ENCODE data around the gene MIB1.

Gene MIB1

DNA sequence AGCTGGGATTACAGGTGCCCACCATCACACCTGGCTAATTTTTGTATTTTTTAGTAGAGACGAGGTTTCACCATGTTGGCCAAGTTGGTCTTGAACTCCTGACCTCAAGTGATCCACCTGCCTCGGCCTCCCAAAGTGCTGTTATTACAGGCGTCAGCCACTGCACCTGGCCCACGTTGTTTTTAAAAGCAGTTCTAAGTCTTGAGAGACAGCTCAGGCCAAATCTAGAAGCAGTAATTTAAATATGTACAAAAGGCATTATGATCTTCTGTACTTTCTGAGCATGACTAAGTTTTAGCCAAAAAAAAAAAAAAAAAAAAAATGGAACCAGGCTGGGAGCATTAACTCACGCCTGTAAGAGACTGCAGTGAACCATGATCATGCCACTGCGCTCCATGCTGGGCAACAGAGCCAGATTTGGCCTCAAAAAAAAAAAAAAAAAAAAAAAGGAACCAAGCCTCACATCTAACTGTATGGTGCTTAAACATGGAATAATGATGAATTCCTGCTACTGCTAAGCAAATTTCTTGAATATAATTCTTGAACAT, 40.0 kb upstream of the MIB1 start:
- ATAC-seq = no peak
- TF ChIP-seq ZFP3 (CRISPR knock-in tag; IDR thresholded peaks at IDR 0.05) = no peak
- no peak for TF ChIP-seq GLIS3 (CRISPR knock-in tag; IDR thresholded peaks at IDR 0.05)
- no peak for TF ChIP-seq CSDC2 (CRISPR knock-in tag; IDR thresholded peaks at IDR 0.05)
- no peak for TF ChIP-seq CREB5 (CRISPR knock-in tag; IDR thresholded peaks at IDR 0.05; ENCODE audit: low read depth)
- TF ChIP-seq ZNF565 (CRISPR knock-in tag; conservative IDR thresholded peaks at IDR 0.05; ENCODE audit: low read depth) = no peak
- no peak for TF ChIP-seq TCF4 (CRISPR knock-in tag; IDR thresholded peaks at IDR 0.05; ENCODE audit: borderline replicate concordance)
- TF ChIP-seq PPARA (CRISPR knock-in tag; IDR thresholded peaks at IDR 0.05; ENCODE audit: borderline replicate concordance) = no peak
- no peak for TF ChIP-seq RARB (CRISPR knock-in tag; IDR thresholded peaks at IDR 0.05)
- no peak for TF ChIP-seq ISL1 (CRISPR knock-in tag; IDR thresholded peaks at IDR 0.05)
- TF ChIP-seq CSRNP3 (CRISPR knock-in tag; IDR thresholded peaks at IDR 0.05) = no peak
- no peak for TF ChIP-seq ZC3H10 (CRISPR knock-in tag; IDR thresholded peaks at IDR 0.05)
- no peak for TF ChIP-seq ZNF8 (CRISPR knock-in tag; IDR thresholded peaks at IDR 0.05)
- no peak for TF ChIP-seq ESRRG (CRISPR knock-in tag; IDR thresholded peaks at IDR 0.05)
- TF ChIP-seq, protein P1, sequence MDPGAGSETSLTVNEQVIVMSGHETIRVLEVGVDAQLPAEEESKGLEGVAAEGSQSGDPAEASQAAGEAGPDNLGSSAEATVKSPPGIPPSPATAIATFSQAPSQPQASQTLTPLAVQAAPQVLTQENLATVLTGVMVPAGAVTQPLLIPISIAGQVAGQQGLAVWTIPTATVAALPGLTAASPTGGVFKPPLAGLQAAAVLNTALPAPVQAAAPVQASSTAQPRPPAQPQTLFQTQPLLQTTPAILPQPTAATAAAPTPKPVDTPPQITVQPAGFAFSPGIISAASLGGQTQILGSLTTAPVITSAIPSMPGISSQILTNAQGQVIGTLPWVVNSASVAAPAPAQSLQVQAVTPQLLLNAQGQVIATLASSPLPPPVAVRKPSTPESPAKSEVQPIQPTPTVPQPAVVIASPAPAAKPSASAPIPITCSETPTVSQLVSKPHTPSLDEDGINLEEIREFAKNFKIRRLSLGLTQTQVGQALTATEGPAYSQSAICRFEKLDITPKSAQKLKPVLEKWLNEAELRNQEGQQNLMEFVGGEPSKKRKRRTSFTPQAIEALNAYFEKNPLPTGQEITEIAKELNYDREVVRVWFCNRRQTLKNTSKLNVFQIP (CRISPR knock-in tag; IDR thresholded peaks at IDR 0.05; ENCODE audit: borderline replicate concordance, low read depth) = no peak
- TF ChIP-seq TOX (CRISPR knock-in tag; IDR thresholded peaks at IDR 0.05; ENCODE audit: borderline replicate concordance) = no peak
- TF ChIP-seq, protein P2, sequence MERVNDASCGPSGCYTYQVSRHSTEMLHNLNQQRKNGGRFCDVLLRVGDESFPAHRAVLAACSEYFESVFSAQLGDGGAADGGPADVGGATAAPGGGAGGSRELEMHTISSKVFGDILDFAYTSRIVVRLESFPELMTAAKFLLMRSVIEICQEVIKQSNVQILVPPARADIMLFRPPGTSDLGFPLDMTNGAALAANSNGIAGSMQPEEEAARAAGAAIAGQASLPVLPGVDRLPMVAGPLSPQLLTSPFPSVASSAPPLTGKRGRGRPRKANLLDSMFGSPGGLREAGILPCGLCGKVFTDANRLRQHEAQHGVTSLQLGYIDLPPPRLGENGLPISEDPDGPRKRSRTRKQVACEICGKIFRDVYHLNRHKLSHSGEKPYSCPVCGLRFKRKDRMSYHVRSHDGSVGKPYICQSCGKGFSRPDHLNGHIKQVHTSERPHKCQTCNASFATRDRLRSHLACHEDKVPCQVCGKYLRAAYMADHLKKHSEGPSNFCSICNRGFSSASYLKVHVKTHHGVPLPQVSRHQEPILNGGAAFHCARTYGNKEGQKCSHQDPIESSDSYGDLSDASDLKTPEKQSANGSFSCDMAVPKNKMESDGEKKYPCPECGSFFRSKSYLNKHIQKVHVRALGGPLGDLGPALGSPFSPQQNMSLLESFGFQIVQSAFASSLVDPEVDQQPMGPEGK (CRISPR knock-in tag; IDR thresholded peaks at IDR 0.05; ENCODE audit: borderline replicate concordance) = no peak
- no peak for TF ChIP-seq SNAI2 (CRISPR knock-in tag; IDR thresholded peaks at IDR 0.05)

DNA sequence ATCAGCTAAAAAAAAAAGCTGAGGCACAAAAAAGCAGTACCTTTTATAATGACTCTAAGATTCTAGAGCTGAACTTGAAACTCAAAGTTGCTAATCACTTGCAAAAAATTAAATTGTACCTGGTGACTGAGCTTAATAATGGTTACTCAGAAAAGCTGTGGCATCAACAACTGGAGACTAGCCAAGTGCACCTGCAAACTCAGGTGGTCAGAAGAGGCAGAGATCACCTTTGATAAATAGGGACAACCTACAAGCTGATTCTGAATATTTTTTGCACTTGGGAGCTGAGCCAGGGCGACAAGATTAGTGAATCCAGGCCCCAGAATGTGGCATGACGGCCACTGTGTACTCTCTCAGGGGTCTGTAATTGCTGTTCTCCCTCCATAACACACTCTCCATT, 39.0 kb upstream of the MIB1 start:
- TF ChIP-seq ZC3H10 (CRISPR knock-in tag; IDR thresholded peaks at IDR 0.05) (no peak), CSRNP3 (CRISPR knock-in tag; IDR thresholded peaks at IDR 0.05) (no peak), CREB5 (CRISPR knock-in tag; IDR thresholded peaks at IDR 0.05; ENCODE audit: low read depth) (no peak), ISL1 (CRISPR knock-in tag; IDR thresholded peaks at IDR 0.05) (no peak), ZFP3 (CRISPR knock-in tag; IDR thresholded peaks at IDR 0.05) (no peak), TOX (CRISPR knock-in tag; IDR thresholded peaks at IDR 0.05; ENCODE audit: borderline replicate concordance) (no peak), SNAI2 (CRISPR knock-in tag; IDR thresholded peaks at IDR 0.05) (no peak), GLIS3 (CRISPR knock-in tag; IDR thresholded peaks at IDR 0.05) (no peak), PPARA (CRISPR knock-in tag; IDR thresholded peaks at IDR 0.05; ENCODE audit: borderline replicate concordance) (no peak), ZNF8 (CRISPR knock-in tag; IDR thresholded peaks at IDR 0.05) (no peak), OSR1 (CRISPR knock-in tag; IDR thresholded peaks at IDR 0.05) (no peak)
- TF ChIP-seq, protein P2 (CRISPR knock-in tag; IDR thresholded peaks at IDR 0.05; ENCODE audit: borderline replicate concordance) = no peak
- ATAC-seq = no peak

All from SK-N-SH treated with all-trans-retinoic acid at 6 μM for 48 hours (cell line).